Right atrium auricular region (tissue), 2 donors: ENCODE data around the gene OTULINL. TPM values are rescaled to one million over a fixed set of nuclear protein-coding genes. Genes with fewer than 3 reads are reported as not detected.

Experiments used
- DNase-seq: peaks from one replicate; pipeline ENCODE4 v3.0.0-alpha.2; 2019; ENCODE audit warnings: low spot score
- H3K27ac ChIP-seq, 2 donors: fragments of 200-600 bp; sonication (generic); 1 replicate in 1 of 2; 2 replicates in 1 of 2; pipeline ENCODE4 v1.5.1; 2016 to 2019
- H3K27me3 ChIP-seq, 2 donors: fragments of 200-600 bp; sonication (generic); one replicate each; pipeline versions ENCODE4 v1.5.1 to v1.6.0; 2017 to 2019
- H3K36me3 ChIP-seq: fragments of 200-600 bp; sonication (generic); one replicate; pipeline ENCODE4 v1.5.1; 2016
- H3K4me1 ChIP-seq, 2 donors: fragments of 200-600 bp; sonication (generic); one replicate each; pipeline versions ENCODE4 v1.5.1 to v1.6.0; 2017 to 2019
- H3K4me3 ChIP-seq, 2 donors: fragments of 200-600 bp; sonication (generic); 1 replicate in 1 of 2; 2 replicates in 1 of 2; pipeline ENCODE4 v1.5.1; 2017 to 2019; ENCODE audit warnings: mild to moderate bottlenecking in 1 of 2, moderate library complexity in 1 of 2
- H3K9me3 ChIP-seq, 2 donors: fragments of 200-600 bp; sonication (generic); one replicate each; pipeline ENCODE4 v1.5.1; 2019
- total RNA-seq, 2 donors: library from RNA; depleted of rRNA; stranded (reverse); fragments of >200 nt; gene quantifications; one replicate each; pipeline ENCODE4 v1.1.0, GENCODE V29; 2016
- TF ChIP-seq, protein P1 (sequence below), 2 donors: fragments of 200-600 bp; sonication (generic); IDR thresholded peaks; one replicate each; pipeline ENCODE4 v1.5.1; 2019; ENCODE audit warnings: antibody characterized with exemption in 2 of 2

Gene OTULINL
- total RNA-seq, 2 donors from 2014 or later: 1.6 to 2.1 TPM

DNA sequence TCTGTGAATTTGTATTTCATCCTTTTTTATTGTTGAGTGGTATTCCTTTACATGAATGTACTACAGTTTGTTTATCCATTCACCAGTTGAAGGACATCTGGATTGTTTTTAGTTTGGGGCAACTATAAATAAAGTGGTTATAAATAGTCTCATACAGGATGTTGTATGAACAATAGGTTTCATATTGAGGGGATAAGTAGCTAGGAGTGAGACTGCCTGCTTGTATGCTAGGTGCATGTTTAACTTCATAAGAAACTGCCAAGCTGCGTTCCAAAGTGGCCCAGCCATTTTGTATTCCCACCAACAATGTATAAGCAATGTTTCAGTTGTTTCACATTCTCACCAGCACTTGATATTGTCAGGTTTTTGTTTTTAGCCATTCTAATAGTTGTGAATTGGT is 21.5 kb downstream of the OTULINL start:
- TF ChIP-seq, protein P1, sequence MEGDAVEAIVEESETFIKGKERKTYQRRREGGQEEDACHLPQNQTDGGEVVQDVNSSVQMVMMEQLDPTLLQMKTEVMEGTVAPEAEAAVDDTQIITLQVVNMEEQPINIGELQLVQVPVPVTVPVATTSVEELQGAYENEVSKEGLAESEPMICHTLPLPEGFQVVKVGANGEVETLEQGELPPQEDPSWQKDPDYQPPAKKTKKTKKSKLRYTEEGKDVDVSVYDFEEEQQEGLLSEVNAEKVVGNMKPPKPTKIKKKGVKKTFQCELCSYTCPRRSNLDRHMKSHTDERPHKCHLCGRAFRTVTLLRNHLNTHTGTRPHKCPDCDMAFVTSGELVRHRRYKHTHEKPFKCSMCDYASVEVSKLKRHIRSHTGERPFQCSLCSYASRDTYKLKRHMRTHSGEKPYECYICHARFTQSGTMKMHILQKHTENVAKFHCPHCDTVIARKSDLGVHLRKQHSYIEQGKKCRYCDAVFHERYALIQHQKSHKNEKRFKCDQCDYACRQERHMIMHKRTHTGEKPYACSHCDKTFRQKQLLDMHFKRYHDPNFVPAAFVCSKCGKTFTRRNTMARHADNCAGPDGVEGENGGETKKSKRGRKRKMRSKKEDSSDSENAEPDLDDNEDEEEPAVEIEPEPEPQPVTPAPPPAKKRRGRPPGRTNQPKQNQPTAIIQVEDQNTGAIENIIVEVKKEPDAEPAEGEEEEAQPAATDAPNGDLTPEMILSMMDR (IDR thresholded peaks at IDR 0.05): no peak
- H3K4me3 ChIP-seq: no peak overlapping the region
- DNase-seq: no peak
- H3K27ac ChIP-seq: no peak overlapping the region
- H3K27me3 ChIP-seq: no peaks in the 10 kb centered on the region
- no peaks in the 10 kb centered on the region for H3K4me1 ChIP-seq
- H3K9me3 ChIP-seq: no peaks in the 10 kb centered on the region
- H3K36me3 ChIP-seq: no peaks in the 10 kb centered on the region

DNA sequence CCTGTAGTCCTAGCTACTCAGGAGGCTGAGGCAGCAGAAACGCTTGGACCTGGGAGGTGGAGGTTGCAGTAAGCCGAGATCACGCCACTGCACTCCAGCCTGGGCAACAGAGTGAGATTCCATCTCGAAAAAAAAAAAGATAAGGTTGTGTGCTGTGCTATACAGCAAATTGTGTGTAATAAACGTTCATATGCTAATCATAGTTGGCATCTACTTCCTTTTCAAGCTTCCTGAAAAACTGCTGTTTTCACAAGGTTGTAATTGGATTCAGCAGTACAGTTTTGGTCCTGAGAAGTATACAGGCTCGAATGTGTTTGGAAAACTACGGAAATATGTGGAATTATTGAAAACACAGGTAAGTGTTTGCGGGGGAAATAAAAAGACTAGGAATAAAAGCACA is 25.5 kb downstream of the OTULINL start:
- H3K36me3 ChIP-seq: no peaks in the 10 kb centered on the region
- no peak overlapping the region for H3K4me3 ChIP-seq
- TF ChIP-seq, protein P1 (IDR thresholded peaks at IDR 0.05): no peak
- no peak overlapping the region for H3K27ac ChIP-seq
- H3K4me1 ChIP-seq: no peaks in the 10 kb centered on the region
- H3K9me3 ChIP-seq: no peaks in the 10 kb centered on the region
- no peak for DNase-seq
- no peaks in the 10 kb centered on the region for H3K27me3 ChIP-seq

DNA sequence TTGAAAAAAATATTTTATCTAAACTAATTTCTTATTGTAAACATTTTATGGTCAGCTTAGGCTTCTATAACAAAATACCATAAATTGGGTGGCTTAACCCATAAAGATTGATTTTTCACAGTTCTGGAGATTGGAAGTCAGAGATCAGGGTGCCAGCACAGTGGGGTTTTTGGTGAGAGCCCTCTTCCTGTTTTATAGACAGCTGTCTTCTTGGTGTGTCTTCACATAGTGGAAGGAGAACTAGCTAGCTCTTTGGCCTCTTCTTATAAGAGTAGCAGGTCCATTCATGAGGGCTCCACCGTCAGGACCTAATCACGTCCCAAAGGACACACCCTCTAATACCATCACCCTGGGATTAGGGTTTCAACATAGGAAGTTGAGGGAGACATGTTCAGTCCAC is 26.6 kb downstream of the OTULINL start:
- no peak overlapping the region for H3K4me3 ChIP-seq
- no peaks in the 10 kb centered on the region for H3K36me3 ChIP-seq
- no peak overlapping the region for H3K27ac ChIP-seq
- no peaks in the 10 kb centered on the region for H3K27me3 ChIP-seq
- H3K9me3 ChIP-seq: no peaks in the 10 kb centered on the region
- no peaks in the 10 kb centered on the region for H3K4me1 ChIP-seq
- DNase-seq: no peak
- TF ChIP-seq, protein P1 (IDR thresholded peaks at IDR 0.05): no peak

DNA sequence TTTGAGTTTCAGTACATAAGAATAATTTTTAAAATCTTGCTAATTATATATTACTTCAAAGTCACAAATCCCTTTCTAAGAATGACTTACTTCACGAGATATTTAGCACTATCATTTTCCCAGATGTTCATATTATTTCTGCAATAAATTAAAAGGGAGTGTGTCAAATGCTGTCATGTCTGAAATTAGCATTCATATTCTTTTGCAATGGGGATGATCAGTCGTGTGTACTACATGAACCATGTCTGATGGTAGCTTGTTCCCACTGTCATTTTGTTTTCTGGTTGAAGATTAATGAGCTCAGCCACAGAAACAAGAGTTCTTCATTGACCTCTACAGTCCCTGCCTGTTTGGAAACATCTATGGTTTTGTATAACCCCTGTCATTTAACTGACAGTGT is 30.1 kb downstream of the OTULINL start:
- TF ChIP-seq, protein P1 (IDR thresholded peaks at IDR 0.05): no peak
- Histone ChIP-seq H3K4me1 (no peaks in the 10 kb centered on the region), H3K36me3 (no peaks in the 10 kb centered on the region), H3K9me3 (no peaks in the 10 kb centered on the region), H3K27ac (no peak overlapping the region), H3K4me3 (no peak overlapping the region), H3K27me3 (no peaks in the 10 kb centered on the region)
- DNase-seq: no peak

DNA sequence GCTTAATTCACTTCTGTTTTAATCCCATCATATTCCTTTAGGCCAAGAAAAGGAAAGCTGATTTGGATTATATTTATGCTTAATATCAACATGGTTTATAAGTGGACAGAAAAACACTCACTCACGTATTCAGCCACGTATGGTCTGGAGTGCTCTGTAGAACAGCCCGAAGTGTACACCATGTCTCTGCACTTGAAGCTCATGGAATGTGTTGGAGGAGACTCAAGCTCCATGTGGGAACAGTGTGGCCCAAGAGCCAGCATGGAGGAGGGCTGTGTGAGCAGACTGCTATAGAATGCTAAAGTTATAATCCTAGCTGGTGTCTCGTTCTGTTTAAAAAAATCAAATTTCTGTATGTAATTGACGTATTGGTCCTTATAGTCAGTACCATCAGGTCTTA is 32.9 kb downstream of the OTULINL start:
- Histone ChIP-seq H3K36me3 (no peaks in the 10 kb centered on the region), H3K9me3 (no peaks in the 10 kb centered on the region), H3K27me3 (no peaks in the 10 kb centered on the region), H3K27ac (no peak overlapping the region), H3K4me3 (no peak overlapping the region), H3K4me1 (no peaks in the 10 kb centered on the region)
- no peak for DNase-seq
- TF ChIP-seq, protein P1 (IDR thresholded peaks at IDR 0.05): no peak

DNA sequence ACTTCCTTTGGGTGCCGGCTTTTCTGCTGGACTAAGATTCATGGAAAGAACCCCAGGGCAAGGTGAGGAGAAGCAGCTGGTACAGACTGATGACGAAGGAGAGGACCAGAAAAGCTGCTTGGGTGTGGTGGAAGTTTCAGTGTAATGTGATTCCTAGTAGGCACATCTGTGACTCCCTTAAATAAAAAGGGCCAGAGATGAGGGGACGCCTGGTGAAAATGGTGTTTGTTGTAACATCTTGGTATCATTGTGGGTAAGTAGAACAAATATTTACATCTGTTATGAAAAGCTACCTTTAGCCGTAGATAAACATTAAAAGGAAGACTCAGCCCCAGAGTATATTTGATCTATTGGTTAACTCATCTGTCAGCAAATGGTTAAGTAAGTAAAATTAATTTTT is 33.8 kb downstream of the OTULINL start:
- Histone ChIP-seq H3K27me3 (no peaks in the 10 kb centered on the region), H3K36me3 (no peaks in the 10 kb centered on the region), H3K9me3 (no peaks in the 10 kb centered on the region), H3K4me1 (no peaks in the 10 kb centered on the region), H3K27ac (no peak overlapping the region), H3K4me3 (no peak overlapping the region)
- DNase-seq: no peak
- TF ChIP-seq, protein P1 (IDR thresholded peaks at IDR 0.05): no peak
